NCI-H82 (cell line): ENCODE measurements around the gene POLRMT.

Experiments
- DNase-seq: peaks from one replicate; lab custom pipeline; 2025; lab: John Stamatoyannopoulos, UW

The POLRMT gene

DNA sequence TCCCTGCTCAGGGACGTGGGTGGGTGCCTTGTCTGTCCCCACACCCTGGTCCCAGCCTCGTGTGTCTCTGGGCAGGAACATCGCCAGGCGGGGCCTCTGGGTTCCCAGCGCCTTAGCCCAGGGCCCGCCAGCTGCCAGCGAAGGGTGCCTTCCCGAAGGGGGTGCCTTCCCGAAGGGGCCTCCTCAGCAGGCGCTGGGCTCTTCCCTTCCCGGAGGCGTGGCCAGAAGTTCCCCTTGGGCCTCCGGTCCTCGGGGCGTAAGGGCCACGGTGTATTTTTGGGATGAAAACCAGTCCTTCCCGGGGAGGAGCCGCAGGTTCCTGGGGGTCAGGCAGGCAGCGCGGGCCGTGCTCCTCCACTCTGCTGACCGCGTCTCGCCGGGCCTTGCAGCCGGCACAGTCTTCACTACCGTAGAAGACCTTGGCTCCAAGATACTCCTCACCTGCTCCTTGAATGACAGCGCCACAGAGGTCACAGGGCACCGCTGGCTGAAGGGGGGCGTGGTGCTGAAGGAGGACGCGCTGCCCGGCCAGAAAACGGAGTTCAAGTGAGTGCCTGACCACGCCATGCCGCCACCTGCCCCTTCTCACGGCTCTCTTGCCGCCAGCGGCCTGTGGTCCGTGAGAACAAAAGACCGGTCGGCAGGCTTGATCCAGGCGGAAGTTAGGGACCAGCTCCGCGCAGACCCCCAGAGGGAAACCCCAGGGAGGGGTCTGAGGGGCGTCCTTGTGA is 54.1 kb downstream of the POLRMT start:
- DNase-seq, result no peak

DNA sequence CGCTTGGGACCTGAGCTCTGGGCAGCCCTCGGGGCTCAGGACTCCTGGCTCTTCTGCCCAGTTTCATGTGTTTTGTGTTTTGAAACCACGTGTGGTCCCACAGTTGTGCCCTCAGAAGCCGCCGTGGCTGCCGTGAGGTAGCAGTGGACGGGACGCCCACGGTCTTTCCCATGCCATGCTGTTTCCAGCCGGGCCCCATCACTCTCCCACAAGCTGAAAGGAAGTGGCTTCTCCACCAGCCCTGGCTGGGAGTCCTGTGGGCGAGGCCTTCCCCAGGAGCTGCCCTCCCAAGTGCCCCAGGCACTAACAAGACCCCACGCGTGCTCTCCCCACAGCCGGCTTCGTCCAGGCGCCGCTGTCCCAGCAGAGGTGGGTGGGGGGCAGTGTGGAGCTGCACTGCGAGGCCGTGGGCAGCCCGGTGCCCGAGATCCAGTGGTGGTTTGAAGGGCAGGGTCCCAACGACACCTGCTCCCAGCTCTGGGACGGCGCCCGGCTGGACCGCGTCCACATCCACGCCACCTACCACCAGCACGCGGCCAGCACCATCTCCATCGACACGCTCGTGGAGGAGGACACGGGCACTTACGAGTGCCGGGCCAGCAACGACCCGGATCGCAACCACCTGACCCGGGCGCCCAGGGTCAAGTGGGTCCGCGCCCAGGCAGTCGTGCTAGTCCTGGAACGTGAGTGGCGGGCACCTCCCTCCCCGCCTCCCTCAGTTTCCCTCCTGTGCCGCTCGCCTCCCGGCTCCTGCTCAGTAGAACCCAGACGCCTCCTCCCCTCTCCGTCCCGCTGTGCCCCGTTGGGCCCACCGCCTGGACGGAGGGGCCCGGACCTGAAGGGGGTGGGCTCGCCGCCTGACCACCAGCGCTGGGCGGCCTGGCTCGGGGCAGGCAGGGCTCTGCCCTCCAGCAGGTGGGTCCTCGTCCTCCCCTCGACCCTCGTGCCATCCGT is 55.6 kb downstream of the POLRMT start:
- DNase-seq, result no peak

DNA sequence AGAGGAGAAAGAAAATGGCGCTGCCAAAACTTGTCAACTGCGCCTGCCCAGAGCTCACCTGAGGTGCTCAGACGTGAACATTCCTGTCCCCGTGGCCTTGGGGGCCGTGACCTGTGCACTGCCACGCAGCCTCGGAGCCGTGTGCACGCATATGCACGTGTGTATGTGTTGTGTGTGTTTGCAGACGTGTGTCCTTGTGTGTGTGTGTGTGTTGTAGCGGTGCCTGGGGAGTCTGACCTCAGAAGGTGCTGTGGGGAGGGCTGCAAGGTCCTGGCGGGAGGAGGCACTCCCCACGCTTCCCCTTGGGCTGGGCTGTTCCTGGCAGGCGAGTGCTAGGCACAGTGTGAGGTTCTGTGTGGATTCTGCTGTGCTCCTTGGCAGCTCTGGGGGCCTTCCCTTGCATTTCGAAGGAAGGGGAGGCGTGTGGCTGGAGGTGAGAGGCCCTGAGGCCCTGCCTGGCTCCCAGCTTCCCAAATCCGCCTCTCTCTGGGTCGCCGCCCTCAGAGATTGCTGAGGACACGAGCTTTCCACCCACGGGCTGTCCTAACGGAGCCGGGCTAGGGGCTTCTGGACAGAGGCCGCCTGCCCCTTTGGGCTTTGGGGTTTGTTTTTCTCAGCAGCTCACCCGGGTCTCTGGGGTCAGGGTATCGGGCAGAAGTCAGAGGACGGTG is 56.4 kb downstream of the POLRMT start:
- DNase-seq, result no peak

DNA sequence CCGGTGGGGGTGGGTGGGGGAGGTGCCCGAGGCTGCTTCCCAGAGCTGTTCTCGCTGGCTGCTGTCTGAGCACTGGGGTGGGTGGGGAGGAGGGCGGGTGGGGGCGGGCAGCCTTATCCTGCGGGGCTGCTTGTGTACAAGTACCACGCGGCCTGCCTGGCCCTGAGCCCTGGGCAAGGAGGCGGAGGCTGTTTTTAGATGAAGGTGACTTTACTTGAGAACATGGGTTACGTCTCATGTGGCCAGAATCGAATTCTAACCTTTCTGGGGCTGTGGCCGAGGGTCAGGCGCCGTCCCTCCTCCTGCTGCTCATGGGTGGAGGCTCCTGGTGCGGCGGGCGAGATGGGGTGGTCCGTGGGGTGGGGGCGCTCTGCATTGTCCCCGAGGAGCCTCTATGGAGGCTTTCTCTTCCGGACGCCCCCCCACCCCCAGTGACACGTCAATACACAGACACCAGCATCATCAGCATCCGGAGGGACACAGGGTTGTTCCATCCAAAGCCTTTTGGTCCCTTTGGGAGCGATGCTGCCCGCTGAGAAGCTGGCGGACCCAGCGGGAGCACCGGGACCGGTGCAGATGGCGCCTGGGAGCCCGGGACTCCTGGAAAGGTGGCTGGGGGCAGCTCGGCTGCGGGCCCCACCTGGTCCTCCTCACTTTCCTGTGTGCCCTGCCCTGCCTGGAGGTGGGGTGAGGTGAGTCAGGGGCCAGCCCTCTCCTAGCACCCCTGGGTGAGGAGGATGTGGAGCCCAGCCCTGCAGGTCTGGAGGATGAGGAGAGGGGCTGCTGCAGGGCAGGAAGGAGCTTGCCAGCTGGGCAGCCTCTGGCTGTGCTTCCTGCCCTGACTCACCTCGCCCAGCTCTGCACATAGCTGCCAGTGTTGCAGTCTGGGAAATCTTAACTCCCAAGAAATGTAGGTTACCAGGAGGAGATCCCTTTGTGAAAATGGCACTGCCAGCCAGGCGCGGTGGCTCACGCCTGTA is 57.5 kb downstream of the POLRMT start:
- no peak for DNase-seq

GRCh38 chr19:574658-575526 is 58.4 kb downstream of the POLRMT start:
- no peak for DNase-seq

- no peak for DNase-seq
Observed at GRCh38 chr19:573519-573825, 59.9 kb downstream of the POLRMT start.

DNA sequence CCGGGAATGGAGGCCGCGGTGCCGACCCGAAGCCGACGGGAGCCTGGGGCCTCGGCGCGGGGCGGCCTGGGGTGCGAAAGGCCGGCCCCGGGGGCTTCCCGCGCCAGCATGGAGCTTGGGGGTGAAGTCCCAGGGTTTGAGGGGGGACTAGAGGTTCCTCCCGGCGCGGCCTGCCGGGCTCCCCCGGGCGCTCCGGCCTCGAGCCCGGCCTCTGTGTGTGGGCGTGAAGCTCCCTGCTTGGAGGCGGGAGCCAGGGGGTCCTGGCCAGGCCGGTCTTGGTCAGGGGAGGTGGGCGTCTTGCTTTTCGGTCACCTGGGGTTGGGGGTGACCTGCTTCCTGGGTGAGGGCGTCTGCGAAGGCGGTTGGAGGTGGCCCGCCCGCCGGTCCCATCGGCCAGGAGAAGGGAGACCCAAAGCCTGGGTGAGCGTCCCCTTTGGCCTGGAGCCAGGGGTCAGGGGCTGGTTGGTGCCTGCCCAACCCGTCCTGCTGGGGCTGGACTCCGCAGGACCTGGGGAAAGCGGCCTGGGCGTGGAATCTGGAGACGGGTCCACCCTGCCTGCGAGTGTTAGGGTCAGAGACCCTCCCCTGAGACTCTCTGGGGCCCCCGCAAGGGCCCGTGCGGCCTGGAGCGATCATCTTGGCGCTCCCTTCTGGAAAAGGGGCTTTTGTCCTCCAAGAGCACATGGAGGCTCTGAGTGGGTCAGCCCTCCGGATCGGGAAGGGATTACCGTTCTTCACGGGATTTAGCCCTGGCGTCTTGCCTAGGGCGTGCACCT is 60.4 kb downstream of the POLRMT start:
- peak; percentile 86 for DNase-seq

- DNase-seq, result peak; percentile 96
Observed at GRCh38 chr19:572140-572742, 61.1 kb downstream of the POLRMT start, which contains the start of gene BSG. Gene BSG (plus strand): TSS chr19:572596. CDS start chr19:572635, 39 bp downstream.

- DNase-seq, result peak; percentile 45
Observed at GRCh38 chr19:571566-571974, 61.8 kb downstream of the POLRMT start.

DNA sequence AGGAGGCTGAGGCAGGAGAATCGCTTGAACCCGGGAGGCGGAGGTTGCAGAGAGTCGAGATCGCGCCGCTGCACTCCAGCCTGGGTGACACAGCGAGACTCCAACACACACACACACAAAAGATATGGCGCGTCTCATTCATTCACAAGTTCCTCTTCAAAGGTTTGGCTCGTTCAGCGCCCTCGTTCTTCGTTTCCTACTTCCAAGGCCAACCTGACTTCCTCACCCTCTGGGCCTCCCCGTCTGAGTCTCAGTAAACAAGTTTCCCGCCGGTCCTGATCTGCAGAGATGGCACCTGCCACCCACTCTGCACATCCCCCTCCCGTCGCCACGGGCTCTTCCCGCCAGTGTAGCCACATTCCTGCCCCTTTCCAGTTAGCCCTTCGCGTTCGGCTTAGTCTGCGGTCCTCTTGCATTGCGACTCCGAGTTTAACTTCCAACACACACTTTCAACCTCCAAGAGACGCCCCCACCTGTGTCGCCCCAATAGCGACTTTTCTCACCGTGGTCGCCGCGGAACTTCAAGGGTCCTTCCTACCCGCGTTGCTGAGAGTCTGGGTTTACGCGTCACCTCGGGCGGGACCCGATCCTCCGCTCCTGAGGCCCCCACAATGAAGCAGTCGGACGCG is 62.3 kb downstream of the POLRMT start:
- DNase-seq, result peak; percentile 70

GRCh38 chr19:570251-570686 is 63.1 kb downstream of the POLRMT start:
- DNase-seq, result no peak

GRCh38 chr19:567296-567900 is 65.9 kb downstream of the POLRMT start:
- DNase-seq, result no peak
